DOHH2 (cell line): ENCODE results near the gene ALS2CL.

Experiments
- EZH2phosphoT487 ChIP-seq: fragments of 200-600 bp; sonication (generic); IDR thresholded peaks from 2 replicates; pipeline ENCODE4 v1.6.1; 2017; ENCODE audit warnings: borderline replicate concordance, mild to moderate bottlenecking, antibody characterized with exemption, low read length, moderate library complexity, mixed read lengths
- TF ChIP-seq, protein P1 (sequence below): fragments of 200-600 bp; sonication (generic); IDR thresholded peaks from one replicate; pipeline ENCODE4 v1.5.1; 2014; ENCODE audit warnings: antibody characterized with exemption, mild to moderate bottlenecking, low read depth, low read length; ENCODE audit not compliant: poor library complexity, severe bottlenecking

DNA sequence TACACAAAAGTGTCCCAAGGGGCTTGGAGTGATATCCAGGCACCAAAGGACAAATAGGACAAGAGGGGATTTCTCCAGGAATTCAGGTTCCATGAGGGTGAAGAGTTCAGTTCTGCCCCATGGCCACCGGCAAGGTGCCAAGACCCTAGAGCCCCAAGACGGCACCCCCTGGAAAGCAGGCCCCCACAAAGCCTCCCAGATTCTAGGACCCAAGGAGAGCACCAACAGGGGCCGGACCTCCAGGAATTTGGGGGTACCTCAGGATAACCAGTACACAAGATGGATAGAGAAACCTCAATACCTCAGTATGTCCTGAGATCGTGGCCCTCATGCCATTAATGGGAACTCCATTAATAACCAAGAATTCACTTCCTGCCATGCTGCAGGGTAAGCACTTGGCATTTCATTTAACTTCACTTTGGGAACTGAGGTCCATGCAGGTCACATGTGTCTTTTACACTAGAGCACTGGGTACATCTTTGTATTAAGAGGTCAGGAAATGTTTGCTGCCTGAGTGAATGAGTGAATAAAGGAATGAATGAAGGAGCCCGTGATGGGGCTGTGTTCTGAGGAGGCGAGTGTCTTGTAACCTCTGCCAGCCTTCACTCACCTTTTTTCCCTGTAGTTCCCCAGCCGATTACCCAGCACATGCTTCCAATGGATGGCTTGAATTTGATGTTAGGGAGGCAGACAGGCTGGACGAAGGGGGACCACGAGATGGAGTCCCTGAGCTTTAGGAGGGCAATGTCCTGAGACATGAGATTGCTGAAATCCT, 39.7 kb upstream of the ALS2CL start:
- TF ChIP-seq, protein P1, sequence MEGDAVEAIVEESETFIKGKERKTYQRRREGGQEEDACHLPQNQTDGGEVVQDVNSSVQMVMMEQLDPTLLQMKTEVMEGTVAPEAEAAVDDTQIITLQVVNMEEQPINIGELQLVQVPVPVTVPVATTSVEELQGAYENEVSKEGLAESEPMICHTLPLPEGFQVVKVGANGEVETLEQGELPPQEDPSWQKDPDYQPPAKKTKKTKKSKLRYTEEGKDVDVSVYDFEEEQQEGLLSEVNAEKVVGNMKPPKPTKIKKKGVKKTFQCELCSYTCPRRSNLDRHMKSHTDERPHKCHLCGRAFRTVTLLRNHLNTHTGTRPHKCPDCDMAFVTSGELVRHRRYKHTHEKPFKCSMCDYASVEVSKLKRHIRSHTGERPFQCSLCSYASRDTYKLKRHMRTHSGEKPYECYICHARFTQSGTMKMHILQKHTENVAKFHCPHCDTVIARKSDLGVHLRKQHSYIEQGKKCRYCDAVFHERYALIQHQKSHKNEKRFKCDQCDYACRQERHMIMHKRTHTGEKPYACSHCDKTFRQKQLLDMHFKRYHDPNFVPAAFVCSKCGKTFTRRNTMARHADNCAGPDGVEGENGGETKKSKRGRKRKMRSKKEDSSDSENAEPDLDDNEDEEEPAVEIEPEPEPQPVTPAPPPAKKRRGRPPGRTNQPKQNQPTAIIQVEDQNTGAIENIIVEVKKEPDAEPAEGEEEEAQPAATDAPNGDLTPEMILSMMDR: no peak
- TF ChIP-seq EZH2phosphoT487: no peak
